ENCODE data around the gene PIP4K2C.
"Not testable (repeated sequence)": the region's sequence is repeated elsewhere in the genome, so short reads cannot be mapped to it uniquely, and the experiment has no call there.

Gene PIP4K2C

DNA sequence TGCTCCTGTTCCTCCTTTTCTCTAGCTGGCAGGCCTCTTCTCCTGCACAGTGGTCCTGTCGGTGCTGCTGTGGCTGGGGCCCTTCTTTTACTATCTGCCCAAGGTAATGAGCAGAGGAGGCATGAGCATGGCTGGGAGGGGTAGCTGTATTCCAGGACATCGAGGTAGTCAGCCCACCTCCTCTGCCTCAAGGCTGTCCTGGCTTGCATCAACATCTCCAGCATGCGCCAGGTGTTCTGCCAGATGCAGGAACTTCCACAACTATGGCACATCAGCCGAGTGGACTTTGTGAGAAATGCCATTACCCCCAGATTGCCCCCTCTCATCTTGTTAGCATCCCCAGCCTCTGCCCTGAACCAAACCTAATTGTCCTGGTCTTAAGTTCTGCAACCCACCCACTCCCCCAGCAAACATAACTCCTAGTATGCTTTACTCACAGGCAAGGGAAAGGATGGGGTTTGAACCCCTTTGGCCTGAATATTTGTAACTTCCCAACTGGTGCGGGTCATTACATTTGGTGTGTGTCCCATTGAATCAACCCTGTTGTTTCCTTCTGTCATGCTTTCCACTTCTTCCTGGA lies 32.9 kb downstream of the PIP4K2C start:
- no peak for DNase-seq

DNA sequence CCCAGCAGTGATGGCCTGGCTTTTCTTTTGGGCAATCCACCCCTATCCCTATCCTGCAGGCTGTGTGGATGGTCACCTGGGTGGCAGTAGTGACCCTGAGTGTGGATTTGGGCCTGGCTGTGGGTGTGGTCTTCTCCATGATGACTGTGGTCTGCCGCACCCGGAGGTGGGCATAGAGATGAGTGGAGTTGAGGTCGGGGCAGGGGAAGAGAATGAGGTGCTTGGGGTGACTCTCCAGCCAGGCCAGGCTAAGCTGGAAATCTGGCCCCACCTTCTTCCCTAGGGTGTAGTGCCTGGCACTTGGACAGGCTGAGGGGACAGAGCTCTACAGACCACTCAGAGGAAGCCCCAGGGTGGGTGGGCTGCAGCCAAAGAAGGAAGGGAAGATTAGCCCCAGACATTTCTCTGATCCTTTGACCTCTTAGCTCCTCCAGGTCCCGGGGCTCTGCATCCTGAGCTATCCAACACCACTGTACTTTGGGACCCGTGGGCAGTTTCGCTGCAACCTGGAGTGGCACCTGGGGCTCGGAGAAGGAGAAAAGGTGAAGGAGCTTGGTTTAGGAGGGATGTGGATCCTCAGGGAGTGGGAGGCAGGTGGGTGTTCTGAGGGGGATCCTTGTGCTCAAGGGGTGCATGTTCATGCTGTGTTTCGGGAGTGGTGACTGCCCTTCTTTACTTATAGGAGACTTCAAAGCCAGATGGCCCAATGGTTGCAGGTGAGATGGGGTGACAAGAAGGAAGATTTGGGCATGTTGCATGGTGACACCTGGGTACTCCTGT lies 33.6 kb downstream of the PIP4K2C start:
- DNase-seq, result no peak

DNA sequence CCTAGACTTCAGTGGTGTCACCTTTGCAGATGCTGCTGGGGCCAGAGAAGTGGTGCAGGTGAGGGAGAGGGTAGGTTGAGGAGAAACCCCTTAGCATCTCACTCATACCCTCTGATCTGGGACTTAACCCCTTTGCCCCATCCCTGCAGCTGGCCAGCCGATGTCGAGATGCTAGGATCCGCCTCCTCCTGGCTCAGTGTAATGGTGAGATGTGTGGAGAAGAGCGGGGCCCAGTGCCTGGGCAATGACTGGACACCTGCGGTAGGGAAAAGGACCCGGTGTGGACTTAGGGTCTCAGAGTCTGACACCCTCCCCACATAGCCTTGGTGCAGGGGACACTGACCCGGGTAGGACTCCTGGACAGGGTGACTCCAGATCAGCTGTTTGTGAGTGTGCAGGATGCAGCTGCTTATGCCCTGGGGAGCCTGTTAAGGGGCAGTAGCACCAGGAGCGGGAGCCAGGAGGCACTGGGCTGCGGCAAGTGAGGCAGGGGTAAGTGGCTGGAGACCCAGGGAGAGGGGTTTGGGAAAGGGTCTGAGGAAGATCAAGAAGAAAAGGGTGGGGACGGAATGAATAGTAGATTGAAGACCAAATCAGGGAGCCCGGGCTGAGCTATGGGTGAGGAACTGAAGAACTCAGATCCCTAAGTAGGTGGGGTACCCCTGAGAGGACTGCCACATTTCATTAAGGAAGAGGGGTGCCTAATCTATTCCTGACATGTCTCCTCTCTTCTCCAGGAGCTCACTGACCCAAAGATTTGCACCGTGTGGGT lies 34.5 kb downstream of the PIP4K2C start:
- no peak for DNase-seq

DNA sequence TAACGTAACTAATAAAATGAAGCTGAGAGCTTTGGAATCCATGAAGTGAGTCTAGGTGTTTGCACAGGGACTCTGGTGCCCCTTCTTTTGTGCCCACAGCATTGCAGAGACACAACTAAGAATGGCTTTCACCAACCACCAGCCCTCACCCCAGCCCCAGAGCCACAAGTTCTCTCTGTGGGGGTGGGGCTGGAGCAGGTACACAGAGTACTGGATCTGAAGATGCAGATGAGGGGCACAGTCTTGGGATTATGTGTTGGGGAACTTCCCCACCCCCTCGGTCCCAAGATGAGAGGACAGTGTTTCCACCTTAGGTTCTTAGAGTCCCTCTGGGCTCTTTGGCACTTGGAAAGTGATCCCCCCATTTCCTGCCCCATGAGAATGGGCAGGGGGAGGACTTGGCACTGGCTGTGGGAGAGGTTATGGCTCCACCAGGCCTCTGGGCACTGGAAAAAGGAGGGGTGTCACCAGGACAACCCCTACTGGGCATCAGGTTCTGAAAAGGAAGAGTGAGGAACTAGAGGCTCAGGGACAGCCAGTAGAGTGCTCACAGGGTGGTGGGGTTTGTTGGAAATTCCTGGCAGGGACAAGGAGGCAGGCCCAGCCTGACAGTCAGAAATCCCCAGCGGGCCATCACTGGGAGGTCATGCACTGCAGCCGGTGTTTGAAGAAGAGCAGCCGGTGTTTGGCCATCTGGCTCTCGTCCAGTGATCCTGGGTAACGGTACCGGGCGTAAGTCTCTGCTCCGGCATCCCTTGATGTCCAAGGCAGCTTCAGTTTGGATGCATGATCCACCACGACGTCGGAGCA lies 35.3 kb downstream of the PIP4K2C start:
- DNase-seq, result no peak

DNA sequence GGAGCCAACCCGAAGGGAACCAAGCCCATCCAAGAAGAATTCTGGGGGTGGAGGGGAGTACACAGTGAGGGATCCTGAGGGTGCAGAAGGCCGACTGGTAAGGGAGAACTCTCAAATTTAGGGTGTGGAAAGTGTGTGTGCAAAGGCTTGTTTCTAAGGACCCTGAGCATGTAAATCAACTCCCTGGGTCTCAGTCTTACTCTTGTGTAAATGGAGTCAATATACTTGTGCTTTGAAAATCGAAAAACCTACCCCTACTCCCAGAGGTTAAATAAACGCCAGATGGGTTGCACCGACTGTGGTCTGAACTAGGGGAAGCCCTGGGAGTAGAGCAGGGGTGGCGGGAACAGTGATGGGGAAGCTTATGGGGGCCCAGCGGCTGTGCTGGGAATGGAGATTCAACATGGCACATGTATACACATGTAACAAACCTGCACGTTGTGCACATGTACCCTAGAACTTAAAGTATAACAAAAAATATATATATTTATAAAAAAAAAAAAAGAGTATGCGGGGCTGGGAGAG lies 36.0 kb downstream of the PIP4K2C start:
- no peak for DNase-seq

DNA sequence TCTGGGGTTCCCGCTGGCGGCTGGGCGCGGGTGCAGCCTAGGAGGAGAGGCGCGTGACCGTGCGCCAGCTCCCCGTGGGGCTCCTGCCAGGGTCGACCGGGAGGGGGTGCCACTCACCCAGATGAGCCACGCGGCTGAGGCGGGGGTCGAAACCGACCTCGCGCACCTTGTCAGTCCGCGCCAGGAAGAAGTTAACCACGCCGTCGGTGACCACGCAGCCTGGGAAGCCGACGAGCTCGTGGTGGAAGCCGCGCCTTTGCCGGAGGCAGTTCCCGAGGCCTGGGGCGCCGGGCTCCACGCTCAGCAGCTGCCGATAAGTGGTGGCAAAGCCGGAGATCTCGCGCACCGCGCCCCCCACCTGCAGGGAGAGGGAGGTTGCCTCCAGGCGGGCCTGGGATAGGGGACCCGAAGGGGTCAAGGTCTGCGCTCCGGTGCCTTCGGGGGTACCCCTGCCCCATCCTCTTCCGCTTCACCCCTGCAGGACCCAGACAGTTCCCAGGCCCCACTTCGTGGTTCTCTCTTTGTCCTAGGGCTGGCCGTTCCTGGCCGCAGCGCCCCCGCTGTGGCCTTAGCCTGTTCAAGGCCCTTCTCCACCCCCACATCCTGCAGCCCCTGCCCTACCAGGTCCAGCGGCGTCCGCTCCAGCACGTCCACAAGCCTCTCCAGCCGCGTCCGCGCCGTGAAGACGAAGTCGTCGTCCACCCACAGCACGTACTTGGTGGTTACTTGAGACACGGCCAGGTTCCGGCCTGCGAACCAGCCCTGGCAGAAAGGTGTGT lies 36.7 kb downstream of the PIP4K2C start:
- no peak for DNase-seq

DNA sequence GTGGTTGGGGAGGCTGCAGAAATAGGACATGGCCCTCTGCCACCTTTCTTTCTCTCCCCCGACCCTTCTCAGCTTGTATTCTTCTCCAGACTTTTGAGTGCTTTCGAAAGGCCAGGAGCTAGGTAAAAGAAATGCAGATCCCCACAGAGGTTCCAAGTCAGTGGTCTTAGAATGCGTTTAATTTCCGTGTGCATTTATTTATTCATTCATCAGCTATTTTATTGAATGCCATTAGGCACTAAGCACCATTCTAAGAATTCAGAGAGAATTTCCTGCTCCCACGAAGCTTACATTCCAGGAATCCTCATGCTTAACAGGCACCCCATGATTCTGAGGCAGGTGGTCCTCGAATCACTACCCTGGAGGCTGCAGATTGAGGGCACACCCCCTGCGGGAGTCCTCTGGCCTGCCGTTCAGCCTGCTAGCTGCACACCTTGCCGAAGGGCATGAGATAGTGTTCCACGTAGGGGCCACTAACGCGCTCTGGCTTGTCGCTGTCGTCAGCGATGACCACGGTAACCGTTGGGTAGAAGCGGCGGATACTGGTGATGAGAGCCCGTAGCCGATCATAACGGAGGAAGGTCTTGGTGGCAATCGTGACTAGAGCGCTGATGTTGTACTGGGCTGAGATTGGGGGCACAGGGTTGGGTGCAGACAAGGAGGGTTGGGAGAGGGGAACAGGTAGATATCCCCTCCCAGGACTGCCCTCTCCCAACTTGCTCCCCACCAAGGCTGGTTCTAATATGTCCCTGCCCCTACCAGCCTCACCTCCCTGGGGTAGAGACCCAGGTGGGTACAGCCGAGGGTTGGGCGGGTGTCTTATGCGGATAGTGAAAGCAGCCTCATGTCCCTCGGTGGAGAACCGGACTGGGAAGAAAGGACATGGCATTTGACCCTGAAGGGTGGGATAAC lies 37.5 kb downstream of the PIP4K2C start:
- no peak for DNase-seq

DNA sequence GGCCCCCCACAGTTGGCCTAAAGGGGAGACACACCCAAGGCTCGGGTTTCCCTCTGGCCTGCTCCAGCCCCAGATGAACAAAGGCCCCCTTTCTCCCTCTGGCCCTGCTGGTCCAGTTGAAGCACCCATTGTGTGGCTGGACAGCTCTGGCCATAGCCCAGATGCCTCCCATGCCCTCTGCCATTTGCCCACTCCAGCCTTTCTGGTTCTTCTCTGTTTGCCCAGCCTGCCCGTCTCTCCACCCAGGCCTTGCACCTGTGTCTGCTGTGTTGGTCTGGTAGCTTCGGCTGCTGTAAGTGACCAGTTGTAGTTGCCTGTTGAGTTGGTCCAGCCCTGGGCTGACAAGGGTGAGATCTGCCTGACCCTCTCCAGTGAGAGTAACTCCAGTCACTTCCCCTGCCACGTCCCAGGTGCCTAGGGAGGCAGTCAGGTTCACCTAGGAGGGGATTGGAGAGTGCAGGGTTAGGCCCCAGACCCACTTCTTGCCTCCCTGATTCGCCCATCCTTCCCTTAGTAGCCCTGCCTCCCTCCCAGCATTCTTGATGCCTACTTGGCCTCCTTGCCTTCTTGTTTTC lies 39.0 kb downstream of the PIP4K2C start:
- DNase-seq, result no peak

DNA sequence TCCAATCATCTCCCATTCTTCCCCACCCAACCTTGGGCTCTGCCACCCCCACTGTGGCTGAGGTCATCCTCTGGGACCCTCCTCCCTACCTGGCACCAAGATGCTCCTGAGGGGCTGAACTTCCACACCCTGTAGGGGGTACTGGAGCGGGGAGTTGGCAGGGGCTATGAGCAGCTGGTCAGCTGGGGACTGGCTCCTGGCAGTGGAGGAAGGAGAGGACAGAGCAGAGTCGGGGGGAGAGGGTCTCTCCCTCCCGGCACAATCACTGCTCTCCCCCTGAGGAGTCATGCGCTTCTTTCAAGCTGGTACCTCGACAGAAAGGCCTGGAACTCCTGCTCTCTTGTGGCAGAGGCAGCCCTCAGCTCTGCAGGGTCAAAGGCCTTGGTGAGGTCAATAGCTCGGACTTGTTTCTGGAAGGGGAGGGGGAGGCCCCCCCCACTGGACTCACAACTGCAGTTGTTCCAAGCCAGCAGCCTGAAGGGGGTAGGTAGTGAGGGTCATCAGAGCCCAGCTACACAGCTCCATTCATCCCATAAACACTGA lies 40.0 kb downstream of the PIP4K2C start:
- no peak for DNase-seq

DNA sequence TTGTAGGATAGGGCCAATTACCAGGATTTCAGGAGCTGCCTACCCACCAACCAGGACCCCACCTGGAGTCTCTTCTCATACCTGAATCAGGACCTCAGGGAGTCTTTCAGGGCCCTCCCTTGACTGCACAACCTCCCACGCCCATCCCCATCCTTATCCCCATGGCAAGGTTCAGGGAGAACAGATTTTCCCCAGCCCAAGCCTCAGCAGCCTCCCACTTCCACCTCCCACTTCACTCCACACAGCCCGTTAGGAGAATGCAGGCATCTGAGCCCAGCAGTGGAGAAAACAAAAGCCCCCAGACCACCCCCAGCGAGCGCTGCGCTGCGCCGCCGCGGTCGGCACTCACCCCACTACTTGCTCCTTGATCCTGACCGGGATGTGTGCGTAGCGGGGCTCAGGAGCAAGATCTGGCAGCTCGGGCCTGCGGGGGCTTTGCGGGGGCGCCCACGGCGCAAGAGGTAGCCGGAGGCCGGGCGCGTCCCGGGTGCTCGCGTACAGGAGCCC lies 40.6 kb downstream of the PIP4K2C start:
- DNase-seq, result no peak

DNA sequence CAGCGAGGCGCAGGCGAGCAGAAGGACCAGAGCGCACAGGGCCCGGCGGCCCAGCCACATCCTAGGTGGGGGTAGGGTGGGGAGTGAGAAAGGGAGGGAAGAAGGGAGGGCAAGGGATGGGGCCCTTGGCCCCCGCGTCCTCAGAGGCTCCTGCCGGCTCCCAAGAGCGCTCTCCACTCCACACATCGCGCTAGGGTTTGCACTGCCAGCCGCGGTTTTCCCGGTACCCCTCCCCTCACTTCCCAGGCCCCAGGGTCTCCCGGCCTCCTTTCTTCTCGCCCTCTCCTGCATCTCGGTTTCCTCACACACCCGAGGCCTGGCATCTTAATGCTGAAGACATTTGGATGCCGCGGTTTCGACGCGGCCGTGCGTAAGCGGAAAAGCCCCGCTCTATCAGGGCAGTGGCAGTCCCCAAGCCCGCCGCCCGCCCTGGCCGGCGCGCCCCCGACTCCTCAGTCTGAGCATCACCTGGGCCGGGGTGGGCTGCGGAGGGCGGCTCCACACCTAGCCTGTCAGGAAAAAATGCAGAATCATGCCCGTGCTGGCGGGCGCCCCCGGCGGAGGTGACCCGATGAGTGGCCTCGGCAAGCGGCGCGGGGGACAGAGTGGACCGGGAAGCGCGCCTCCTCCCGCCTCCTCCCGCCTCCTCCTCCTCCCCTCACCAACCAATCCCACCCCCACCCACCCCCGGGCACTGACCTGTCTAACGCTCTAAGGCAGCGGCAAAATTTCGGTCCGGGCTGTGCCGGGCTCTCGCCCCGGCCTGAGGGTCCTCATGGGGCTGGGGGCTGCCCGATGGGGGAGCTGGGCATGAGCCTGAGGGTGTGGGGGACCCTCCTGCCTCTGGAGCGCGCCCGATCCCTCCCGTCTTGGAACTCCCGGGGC lies 41.3 kb downstream of the PIP4K2C start:
- no peak for DNase-seq

DNA sequence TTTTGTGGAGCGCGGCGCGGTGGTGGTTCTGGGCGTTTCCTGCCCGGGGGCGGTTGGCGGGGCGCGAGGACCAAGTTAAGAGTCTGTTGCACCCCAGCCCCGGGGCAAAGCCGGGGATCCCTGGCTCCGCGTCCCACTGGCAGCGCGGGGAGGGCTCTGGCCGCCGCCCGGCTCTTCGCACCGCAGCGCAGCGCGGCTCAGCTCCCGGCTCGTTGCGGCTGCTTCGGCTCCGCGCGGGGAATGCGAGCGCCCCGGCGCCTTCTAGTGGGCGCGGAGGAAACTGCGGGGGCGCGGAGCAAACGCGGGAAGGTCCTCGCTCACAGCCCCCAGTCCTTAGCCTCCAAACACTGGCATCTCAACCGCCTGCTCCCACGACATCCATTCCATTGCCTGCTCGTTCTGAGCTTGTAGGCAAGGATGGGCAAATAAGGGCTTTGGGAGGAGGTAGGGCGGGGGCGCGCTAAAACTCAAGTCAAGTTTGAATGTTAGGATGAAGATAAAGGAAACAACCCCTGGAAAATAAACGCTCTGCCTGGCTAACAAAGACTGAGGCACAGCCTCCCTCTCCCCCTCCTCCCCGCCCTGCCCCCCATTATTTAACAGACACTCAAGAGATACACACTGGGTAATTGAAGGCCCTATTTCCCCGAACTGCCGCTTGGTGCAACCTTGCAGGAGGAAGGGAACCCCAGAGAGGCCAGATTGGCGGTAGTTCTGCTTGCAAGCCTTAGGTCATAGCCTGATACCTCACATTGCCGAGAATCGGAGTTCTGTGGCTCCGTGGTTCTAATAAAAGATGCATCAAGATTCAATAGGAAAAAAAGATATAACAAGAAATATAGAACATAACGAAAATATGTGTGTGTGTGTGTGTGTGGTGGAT lies 42.2 kb downstream of the PIP4K2C start, which contains the start of gene B4GALNT1:
TSS of gene B4GALNT1 (minus strand) at position 244 of the 883 bp plus-strand sequence. CDS start 1,069 bp downstream, outside the sequence.
- peak; percentile 58 to 72 for DNase-seq

DNA sequence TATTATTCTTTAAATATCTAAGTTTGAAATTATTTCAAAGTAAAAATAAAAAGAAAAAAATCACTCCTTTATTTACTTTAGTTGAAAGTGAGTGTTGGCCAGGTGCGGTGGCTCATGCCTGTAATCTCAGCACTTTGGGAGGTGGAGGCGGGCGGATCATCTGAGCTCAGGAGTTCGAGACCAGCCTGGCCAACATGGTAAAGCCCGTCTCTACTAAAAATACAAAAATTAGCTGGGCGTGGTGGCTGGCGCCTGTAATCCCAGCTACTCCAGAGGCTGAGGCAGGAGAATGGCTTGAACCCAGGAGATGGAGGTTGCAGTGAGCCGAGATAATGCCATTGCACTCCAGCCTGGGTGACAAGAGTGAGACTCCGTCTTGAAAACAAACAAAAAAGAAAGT lies 45.7 kb downstream of the PIP4K2C start:
- not testable (repeated sequence) for DNase-seq

DNA sequence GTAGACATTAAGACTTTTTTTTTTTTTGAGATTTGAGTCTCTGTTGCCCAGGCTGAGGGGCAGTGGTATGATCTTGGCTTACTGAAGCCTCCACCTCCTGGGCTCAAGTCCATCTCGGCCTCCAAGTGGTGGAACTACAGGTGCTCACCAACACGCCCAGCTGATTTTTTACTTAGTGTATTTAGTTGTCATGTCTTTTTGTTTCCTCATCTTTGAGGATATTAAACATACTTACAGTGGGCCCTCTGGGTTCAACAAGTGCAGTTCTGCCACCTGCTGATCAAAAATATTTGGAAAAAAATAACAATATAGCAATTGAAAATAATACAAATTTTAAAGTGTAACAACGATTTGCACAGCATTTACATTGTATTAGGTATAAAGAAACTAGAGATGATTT lies 46.4 kb downstream of the PIP4K2C start:
- no peak for DNase-seq

DNA sequence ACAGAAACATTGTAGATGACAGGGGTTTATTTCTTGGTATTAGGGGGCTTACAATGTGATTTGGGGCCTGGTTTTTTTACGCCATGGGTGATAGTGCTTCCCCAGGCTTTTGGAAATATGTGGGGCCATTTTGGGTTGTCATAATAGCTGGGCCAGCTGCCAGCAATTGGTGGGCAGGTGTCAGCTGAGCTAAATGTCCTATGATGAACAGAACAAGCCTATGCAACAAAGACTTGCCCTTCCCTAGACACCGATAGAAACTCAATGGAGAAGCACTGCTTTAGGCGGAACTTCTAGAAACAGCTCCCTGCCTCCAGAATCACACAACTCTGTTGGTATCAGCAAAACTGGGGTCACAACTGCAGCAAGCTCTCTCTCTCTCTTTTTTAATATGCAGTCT lies 47.1 kb downstream of the PIP4K2C start:
- no peak for DNase-seq

DNA sequence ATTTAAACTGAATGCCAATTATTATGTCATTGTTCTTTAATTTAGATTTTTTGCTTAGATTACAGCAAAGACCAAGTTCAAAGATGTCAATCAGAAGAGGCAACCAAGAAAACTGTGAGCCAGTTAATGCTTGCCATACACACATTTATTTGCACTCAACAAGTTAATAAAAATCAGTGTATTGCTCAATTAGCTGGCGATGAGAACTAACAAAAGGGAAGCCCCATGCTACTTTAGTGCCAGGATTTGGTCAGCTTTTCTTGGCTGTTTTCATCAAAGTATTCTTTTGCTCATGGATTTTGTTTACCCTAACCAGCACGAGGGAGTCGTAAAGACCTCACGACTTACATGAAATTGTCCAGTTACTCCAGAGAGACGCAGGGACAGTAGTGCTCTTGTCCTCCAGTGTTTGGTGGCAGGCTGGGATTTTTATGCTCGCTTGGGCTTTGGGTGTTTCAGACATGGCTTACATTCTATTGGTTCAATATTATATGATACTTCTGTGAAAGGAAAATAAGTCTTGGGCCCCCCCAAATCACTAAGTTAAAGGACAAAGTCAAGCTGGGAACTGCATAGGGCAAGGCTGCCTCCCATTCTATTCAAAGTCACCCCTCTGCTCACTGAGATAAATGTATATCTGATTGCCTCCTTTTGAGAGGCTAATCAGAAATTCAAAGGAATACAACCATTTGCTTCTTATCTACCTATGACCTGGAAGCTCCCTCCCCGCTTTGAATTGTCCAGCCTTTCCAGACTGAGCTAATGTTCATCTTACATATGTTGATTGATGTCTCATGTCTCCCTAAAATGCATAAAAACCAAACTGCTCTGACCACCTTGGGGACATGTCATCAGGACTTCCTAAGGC lies 49.4 kb downstream of the PIP4K2C start:
- DNase-seq, result no peak
